LNCaP clone FGC (cell line): ENCODE measurements around the gene KRTAP17-1.

ENCODE experiments used
- DNase-seq: peaks from one replicate; pipeline ENCODE4 v3.0.0-alpha.2; 2011; ENCODE audit warnings: low read depth
- H3K4me3 ChIP-seq: 2 replicates; pipeline ENCODE4 v1.5.1; 2011; ENCODE audit warnings: mild to moderate bottlenecking, low read depth, low read length, control low read depth
- CTCF ChIP-seq: IDR thresholded peaks from 2 replicates; pipeline ENCODE4 v1.5.1; 2012; ENCODE audit warnings: mild to moderate bottlenecking; ENCODE audit not compliant: control insufficient read depth, insufficient read depth; ENCODE audit errors: extremely low read depth

Gene KRTAP17-1

GRCh38 chr17:41331606-41332005 is 16.1 kb upstream of the KRTAP17-1 start:
- H3K4me3 ChIP-seq, result no peak overlapping the region
- no peak for TF ChIP-seq CTCF
- no peak for DNase-seq

- H3K4me3 ChIP-seq, result no peak overlapping the region
- peak; percentile 99 for TF ChIP-seq CTCF
- DNase-seq, result no peak
These were observed 13.9 kb upstream of the KRTAP17-1 start for GRCh38 chr17:41329279-41329948.

GRCh38 chr17:41328207-41328606 is 12.7 kb upstream of the KRTAP17-1 start:
- no peak overlapping the region for H3K4me3 ChIP-seq
- TF ChIP-seq CTCF, result no peak
- no peak for DNase-seq

GRCh38 chr17:41327411-41328120 is 12.1 kb upstream of the KRTAP17-1 start:
- no peak for TF ChIP-seq CTCF
- no peak for DNase-seq
- no peak overlapping the region for H3K4me3 ChIP-seq

- no peak overlapping the region for H3K4me3 ChIP-seq
- no peak for DNase-seq
- no peak for TF ChIP-seq CTCF
These were observed 10.9 kb upstream of the KRTAP17-1 start for GRCh38 chr17:41326173-41327145.

GRCh38 chr17:41325611-41326010 is 10.1 kb upstream of the KRTAP17-1 start:
- no peak for DNase-seq
- no peak for TF ChIP-seq CTCF
- H3K4me3 ChIP-seq, result no peak overlapping the region
